Activated CD8-positive, alpha-beta memory T cell treated with anti-CD3 and anti-CD28 coated beads, Interleukin-2, amount 50 U/mL, for 48 hours (primary cell): ENCODE results near the gene CDC42EP1.
"Not testable (repeated sequence)": the region's sequence is repeated elsewhere in the genome, so short reads cannot be mapped to it uniquely, and the experiment has no call there.

ENCODE experiments used
- DNase-seq: peaks from one replicate; pipeline ENCODE4 v3.0.0-alpha.2; 2020

CDC42EP1 gene

DNA sequence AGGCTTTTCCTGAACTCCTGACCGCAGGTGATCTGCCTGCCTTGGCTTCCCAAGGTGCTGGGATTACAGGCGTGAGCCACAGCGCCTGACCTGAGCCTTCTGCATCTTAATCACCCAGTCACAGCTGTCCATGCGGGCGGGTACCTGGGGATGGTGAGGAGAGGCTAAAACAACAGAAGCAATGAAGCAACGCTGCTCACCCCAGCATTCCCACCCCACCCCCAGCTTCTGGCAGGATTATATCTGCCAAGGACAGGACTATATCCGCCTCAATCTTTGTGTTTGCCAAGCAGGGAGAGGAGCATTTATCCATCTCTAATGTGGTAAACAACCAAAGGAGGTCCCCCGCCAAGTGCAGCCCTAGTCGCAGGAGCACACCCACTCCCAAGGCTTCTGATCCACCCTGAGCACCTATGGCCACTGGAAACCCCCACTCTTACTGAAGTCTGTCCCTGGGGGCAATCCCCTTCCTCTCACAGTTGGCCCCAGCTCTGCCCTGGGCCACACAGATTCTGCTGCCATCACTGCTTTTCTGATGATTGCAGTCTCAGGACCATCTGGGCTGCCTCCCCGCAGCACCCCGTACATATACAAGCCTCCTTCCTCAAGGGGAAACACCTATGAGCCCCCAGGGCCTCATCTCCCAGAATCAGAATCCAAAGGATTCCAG lies 28.4 kb downstream of the CDC42EP1 start:
- DNase-seq: no peak

- DNase-seq: no peak
Observed at GRCh38 chr22:37589636-37590035, 29.4 kb downstream of the CDC42EP1 start.

DNA sequence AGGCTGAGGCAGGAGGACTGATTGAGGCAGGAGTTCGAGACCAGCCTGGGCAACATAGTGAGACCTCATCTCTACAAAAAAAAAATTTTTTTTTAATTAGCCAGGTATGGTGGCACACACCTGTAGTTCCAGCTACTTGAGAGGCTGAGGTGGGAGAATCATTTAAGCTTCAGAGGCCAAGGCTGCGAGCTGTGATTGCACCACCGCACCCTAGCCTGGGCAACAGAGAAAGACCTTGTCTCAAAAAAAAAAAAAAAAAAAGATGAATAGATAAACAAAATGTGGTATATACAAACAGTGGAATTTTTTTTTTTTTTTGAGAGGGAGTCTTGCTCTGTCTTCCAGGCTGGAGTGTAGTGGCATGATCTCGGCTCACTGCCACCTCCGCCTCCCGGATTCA lies 30.8 kb downstream of the CDC42EP1 start:
- not testable (repeated sequence) for DNase-seq

DNA sequence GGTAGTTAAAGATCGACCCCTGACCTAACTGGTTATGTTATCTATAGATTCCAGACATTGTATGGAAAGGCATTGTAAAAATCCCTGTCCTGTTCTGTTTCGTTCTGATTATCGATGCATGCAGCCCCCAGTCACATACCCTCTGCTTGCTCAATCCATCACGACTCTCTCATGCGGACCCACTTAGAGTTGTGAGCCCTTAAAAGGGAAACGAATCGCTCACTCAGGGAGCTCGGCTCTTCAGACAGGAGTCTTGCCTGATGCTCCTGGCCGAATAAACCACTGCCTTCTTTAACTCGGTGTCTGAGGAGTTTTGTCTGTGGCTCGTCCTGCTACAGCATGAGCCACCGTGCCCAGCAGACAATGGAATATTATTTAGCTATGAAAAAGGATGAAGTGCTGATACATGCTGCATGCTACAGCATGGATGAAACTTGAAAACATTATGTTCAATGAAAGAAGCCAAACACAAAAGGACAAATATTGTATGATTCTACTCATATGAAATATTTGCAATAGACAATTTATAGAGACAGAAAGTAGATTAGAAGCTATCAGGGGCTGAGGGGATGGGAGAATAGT lies 31.6 kb downstream of the CDC42EP1 start:
- no peak for DNase-seq

DNA sequence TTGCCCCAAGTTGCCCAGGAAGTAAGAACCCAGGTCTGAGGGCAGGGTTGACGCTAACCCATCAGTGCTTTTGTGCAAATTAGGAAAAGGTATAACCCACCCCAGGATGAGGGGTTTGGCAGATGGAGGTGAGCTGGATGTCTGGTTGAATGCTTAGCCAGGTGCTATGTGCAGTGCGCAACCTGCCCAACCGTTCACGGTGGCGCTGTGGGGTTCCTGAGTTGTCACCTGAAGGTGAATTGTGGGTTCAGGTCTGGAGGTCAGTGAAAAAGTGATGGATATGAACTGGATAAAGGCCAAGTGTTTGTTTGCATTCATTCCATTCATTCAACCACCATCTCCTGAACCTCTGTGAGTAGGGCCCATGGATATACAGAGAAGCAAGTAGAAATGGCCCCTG lies 34.0 kb downstream of the CDC42EP1 start:
- DNase-seq: no peak

DNA sequence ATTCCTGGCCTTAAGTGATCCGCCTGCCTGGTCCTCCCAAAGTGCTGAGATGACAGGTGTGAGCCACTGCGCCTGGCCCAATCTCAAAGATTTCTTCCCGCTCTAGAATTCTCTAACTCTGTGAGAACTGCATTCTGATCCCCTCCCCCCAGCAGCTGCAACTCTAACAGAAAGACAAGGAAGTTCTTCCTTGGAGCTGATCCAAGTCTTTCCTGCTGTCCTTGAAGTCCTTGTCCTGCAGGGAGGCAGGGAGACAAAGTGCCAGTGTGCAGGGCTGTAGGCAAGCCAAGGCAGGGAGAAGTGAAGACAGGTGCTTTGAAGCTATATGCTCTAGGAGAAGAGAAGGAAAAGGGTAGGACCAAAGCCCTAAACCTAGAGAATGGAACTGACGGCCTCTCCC lies 38.9 kb downstream of the CDC42EP1 start:
- no peak for DNase-seq

- no peak for DNase-seq
Observed at GRCh38 chr22:37601203-37601539, 40.9 kb downstream of the CDC42EP1 start.

- no peak for DNase-seq
Observed at GRCh38 chr22:37601540-37602442, 41.5 kb downstream of the CDC42EP1 start.

DNA sequence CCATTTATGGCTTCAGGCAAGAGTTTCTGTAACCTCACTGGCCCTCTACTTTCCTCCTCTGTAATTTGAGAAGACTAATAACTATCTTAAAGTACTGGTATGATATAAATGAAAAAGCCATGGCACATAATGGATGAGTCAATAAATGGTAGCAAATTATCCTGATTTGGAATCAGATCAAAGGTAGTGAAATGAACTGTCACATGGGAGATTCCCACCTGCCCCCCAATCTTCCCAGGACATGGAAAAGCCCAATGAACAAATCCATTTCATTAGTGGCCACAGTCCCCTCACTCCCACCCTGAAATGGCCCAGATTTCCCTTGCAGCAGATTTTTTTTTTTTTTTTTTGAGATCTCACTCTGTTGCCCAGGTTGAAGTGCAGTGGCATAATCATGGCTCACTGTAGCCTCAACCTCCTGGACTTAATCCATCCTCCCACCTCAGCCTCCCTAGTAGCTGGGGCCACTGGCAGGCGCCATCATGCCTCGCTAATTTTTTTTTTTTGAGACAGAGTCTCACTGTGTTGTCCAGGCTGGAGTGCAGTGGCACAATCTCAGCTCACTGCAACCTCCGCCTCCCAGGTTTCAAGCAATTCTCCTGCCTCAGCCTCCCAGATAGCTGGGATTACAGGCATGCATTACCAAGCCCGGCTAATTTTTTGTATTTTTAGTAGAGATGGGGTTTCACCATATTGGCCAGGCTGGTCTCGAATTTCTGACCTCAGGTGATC lies 42.4 kb downstream of the CDC42EP1 start:
- not testable (repeated sequence) for DNase-seq

GRCh38 chr22:37604074-37604473 lies 43.8 kb downstream of the CDC42EP1 start:
- no peak for DNase-seq

DNA sequence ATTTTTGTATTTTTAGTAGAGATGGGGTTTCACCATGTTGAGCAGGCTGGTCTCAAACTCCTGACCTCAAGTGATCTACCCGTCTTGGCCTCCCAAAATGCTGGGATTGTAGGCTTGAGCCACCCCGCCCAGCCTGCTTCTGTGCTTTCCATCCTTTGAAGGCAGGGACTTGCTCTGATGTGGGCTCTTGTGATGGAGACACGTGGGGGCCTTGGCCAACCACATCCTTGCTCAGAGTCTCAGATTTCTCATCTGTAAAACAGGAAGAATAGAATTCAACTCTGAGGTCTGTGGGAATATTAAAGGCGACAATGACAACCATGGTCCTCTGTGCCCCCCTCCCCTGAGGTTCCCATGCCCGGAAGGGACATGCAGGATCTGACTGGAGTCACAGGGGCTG lies 44.6 kb downstream of the CDC42EP1 start:
- DNase-seq: no peak

DNA sequence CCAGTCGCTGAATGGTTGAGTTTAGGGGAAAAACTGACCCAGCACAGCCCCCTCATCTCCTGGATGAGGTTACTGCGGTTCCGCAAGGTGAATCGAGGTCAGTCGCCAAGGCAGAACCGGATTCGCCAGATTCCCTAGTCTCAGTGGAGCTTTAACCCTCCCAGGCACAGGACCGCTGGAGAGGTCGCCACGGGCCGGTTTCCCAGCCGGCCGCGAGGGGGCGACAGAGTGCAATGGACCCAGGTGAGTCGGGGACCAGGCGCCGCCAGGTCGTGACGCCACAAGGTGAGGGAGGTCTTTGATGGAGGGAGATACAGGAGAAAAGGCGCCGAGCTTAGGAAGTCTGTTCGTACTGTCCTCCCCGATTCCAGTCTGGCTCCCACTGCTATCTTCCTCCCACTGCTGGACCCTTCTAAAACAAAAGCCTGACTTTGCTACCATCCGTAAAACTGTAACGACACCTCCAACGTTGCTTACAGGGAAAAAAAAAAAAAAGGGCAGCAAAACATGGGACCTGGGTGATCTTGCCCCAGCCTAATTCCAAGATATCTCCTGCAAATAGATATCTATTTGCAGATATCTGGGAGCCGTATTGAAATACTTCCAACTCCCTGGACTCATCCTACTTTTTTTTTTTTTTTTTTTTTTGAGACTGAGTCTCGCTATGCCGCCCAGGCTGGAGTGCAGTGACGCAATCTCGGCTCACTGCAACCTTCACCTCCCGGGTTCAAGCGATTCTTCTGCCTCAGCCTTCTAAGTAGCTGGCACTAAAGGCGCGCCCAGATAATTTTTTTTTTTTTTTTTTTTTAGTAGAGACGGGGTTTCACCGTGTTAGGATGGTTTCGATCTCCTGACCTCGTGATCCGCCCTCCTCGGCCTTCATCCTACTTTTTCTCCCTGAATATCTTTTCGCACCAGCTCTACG lies 47.0 kb downstream of the CDC42EP1 start:
- DNase-seq: peak; percentile 99

GRCh38 chr22:37607935-37608476 lies 47.7 kb downstream of the CDC42EP1 start:
- no peak for DNase-seq

DNA sequence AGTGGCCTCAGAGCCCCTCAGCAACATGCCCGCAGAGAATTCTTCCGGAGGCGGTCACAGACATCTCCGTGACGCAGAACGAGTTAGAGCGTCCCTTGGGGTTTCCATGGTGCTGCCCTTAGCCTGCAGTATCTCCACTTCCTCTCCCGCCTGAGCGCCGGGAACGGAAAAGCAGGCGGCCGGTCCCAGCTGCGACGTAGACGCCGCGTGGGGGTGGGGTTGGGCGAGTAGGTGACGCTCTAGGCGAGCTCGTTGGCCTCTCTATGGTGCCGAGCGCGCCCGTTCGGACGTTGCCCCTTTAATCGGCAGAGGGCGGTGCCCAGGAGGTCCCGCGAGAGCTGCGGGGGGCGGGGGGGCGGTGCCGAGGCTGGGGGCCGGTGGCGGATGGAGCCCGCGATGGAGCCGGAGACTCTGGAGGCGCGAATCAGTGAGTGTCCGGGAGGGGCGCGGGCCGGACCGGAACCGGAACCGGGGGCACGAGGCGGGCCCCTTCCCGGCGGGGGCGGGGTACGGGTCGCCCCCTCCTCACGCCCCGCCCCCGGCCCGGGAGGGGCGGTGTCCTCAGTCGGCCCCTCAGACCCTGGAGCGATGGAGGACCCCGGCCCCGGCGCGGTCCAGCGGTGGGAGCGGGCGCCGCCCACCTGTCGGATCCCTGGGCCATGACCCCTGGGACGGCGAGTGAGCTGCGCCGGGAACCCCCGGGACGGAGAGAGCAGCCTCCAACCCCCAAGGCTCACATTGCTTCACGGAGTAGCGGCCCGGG lies 48.4 kb downstream of the CDC42EP1 start, which contains the start of gene GGA1:
Gene GGA1, plus strand, starts transcription at position 358 of the 763 bp plus-strand sequence. Its CDS starts 27 bp downstream, at position 385.
- peak; percentile 97 for DNase-seq

- no peak for DNase-seq
Observed at GRCh38 chr22:37609240-37610152, 49.2 kb downstream of the CDC42EP1 start.

DNA sequence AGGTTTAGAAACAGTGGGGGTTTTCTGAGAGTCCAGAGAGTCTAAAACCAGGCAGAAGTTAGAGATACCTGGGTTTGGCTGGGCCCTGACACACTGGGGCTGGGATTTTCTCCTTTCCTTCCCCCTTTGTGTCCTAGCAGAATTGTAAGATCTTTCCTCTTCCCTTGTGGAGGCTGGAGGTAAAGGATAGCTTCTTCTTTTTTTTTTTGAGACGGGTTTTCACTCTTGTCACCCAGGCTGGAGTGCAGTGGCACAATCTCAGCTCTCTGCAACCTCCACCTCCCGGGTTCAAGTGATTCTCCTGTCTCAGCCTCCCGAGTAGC lies 49.8 kb downstream of the CDC42EP1 start:
- DNase-seq: not testable (repeated sequence)

GRCh38 chr22:37610480-37611129 lies 50.3 kb downstream of the CDC42EP1 start:
- no peak for DNase-seq

DNA sequence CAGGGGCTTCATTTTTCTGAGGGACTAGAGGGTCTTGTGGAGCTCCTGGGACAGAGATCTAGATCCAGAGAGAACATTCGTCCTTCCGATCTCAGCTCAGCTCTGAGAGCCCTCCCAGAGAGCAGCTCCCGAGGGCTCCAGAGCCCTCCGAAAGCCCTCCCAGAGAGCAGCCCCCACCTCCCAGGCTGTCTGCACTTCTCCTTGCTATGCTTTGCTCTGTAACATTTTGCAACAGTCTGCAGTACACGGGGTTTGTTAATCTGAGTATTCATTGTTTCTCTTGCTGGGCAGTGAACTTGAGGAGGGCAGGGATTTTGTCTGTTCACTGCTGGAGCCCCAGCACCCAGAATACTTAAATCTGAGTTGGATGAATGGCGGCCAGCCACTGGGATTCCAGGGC lies 50.9 kb downstream of the CDC42EP1 start:
- DNase-seq: no peak
